Nephron progenitor cell (in vitro differentiated cells): ENCODE data around the gene CASP8.

ENCODE experiments used
- DNase-seq: peaks from one replicate; pipeline ENCODE4 v3.0.0; 2021
- H3K27ac Mint-ChIP-seq: 2 replicates; pipeline ENCODE4 v1.8.0; 2021; ENCODE audit warnings: mild to moderate bottlenecking, moderate library complexity, mixed read lengths
- H3K27me3 Mint-ChIP-seq: 2 replicates; pipeline ENCODE4 v1.8.0; 2021; ENCODE audit warnings: mild to moderate bottlenecking, low read depth, mixed read lengths; ENCODE audit not compliant: poor library complexity
- H3K36me3 Mint-ChIP-seq: 2 replicates; pipeline ENCODE4 v1.8.0; 2021; ENCODE audit warnings: low read depth, mixed read lengths
- H3K4me1 Mint-ChIP-seq: 2 replicates; pipeline ENCODE4 v1.8.0; 2021; ENCODE audit warnings: mixed read lengths
- H3K4me3 Mint-ChIP-seq: 2 replicates; pipeline ENCODE4 v1.8.0; 2021; ENCODE audit warnings: mild to moderate bottlenecking, moderate library complexity, mixed read lengths
- H3K9me3 Mint-ChIP-seq: 2 replicates; pipeline ENCODE4 v1.8.0; 2021; ENCODE audit warnings: mild to moderate bottlenecking, moderate library complexity, mixed read lengths
- CTCF ChIP-seq: fragments of 200-600 bp; sonication (generic); IDR thresholded peaks from 2 replicates; pipeline ENCODE4 v1.5.0; 2021; ENCODE audit warnings: antibody characterized with exemption

CASP8 gene

GRCh38 chr2:201308914-201309313, 48.6 kb downstream of the CASP8 start:
- peaks cover 30% of the 10 kb centered on the region for H3K9me3 Mint-ChIP-seq
- no peak for TF ChIP-seq CTCF
- no peaks in the 10 kb centered on the region for H3K4me1 Mint-ChIP-seq
- no peaks in the 10 kb centered on the region for H3K36me3 Mint-ChIP-seq
- H3K27me3 Mint-ChIP-seq, result no peaks in the 10 kb centered on the region
- no peak for DNase-seq
- no peak overlapping the region for H3K4me3 Mint-ChIP-seq
- no peak overlapping the region for H3K27ac Mint-ChIP-seq

- no peak for DNase-seq
- TF ChIP-seq CTCF, result no peak
- peaks cover 35% of the 10 kb centered on the region for H3K9me3 Mint-ChIP-seq
- no peak overlapping the region for H3K4me3 Mint-ChIP-seq
- H3K27ac Mint-ChIP-seq, result no peak overlapping the region
- H3K4me1 Mint-ChIP-seq, result no peaks in the 10 kb centered on the region
- no peaks in the 10 kb centered on the region for H3K36me3 Mint-ChIP-seq
- H3K27me3 Mint-ChIP-seq, result peaks cover 4% of the 10 kb centered on the region
These were observed 53.0 kb downstream of the CASP8 start for GRCh38 chr2:201313362-201313761.

GRCh38 chr2:201319511-201319910, 59.2 kb downstream of the CASP8 start:
- Mint-ChIP-seq H3K4me1 (no peaks in the 10 kb centered on the region), H3K36me3 (peaks cover 11% of the 10 kb centered on the region), H3K27ac (no peak overlapping the region), H3K27me3 (peaks cover 4% of the 10 kb centered on the region), H3K4me3 (no peak overlapping the region), H3K9me3 (peaks cover 63% of the 10 kb centered on the region)
- no peak for TF ChIP-seq CTCF
- DNase-seq, result no peak

GRCh38 chr2:201320257-201320656, 59.9 kb downstream of the CASP8 start:
- no peak for TF ChIP-seq CTCF
- peaks cover 62% of the 10 kb centered on the region for H3K9me3 Mint-ChIP-seq
- no peak for DNase-seq
- H3K36me3 Mint-ChIP-seq, result peaks cover 11% of the 10 kb centered on the region
- H3K27me3 Mint-ChIP-seq, result no peaks in the 10 kb centered on the region
- no peak overlapping the region for H3K27ac Mint-ChIP-seq
- no peaks in the 10 kb centered on the region for H3K4me1 Mint-ChIP-seq
- H3K4me3 Mint-ChIP-seq, result no peak overlapping the region

- no peaks in the 10 kb centered on the region for H3K4me1 Mint-ChIP-seq
- no peak for TF ChIP-seq CTCF
- no peak overlapping the region for H3K27ac Mint-ChIP-seq
- peaks cover 11% of the 10 kb centered on the region for H3K36me3 Mint-ChIP-seq
- DNase-seq, result no peak
- H3K27me3 Mint-ChIP-seq, result no peaks in the 10 kb centered on the region
- peaks cover 66% of the 10 kb centered on the region for H3K9me3 Mint-ChIP-seq
- no peak overlapping the region for H3K4me3 Mint-ChIP-seq
These were observed 60.4 kb downstream of the CASP8 start for GRCh38 chr2:201320701-201321100.

GRCh38 chr2:201322772-201323171, 62.4 kb downstream of the CASP8 start:
- Mint-ChIP-seq H3K4me1 (no peaks in the 10 kb centered on the region), H3K9me3 (peaks cover 79% of the 10 kb centered on the region), H3K27me3 (no peaks in the 10 kb centered on the region), H3K27ac (no peak overlapping the region), H3K4me3 (no peak overlapping the region), H3K36me3 (peaks cover 11% of the 10 kb centered on the region)
- DNase-seq, result no peak
- no peak for TF ChIP-seq CTCF
